ENCODE data around the gene OR4Q2. TPM values are rescaled to one million over a fixed set of nuclear protein-coding genes. Genes with fewer than 3 reads are reported as not detected.
"Not testable (repeated sequence)": the region's sequence is repeated elsewhere in the genome, so short reads cannot be mapped to it uniquely, and the experiment has no call there.

Gene OR4Q2
- not detected for total RNA-seq

- H3K4me3 ChIP-seq: no peak within 1 kb of the TSS
- TF ChIP-seq POLR2A (IDR thresholded peaks at IDR 0.05): no peak
- TF ChIP-seq CTCF (IDR thresholded peaks at IDR 0.05): no peak
- H3K4me1 ChIP-seq: no peaks in the 10 kb centered on the region
- no peak within 1 kb of the TSS for H3K27ac ChIP-seq
- no peaks in the 10 kb centered on the region for H3K27me3 ChIP-seq
- H3K36me3 ChIP-seq: no peaks in the 10 kb centered on the region
- no peak for DNase-seq
- intact Hi-C loops (cut with DNase I): no loop called here
- H3K9me3 ChIP-seq: no peaks in the 10 kb centered on the region
Observed at GRCh38 chr14:20001863-20002262, at the start of gene OR4Q2. TSS of gene OR4Q2 (plus strand) at chr14:20002163.

- H3K36me3 ChIP-seq; H3K27me3 ChIP-seq; H3K27ac ChIP-seq; H3K4me1 ChIP-seq; intact Hi-C loops (cut with DNase I); H3K9me3 ChIP-seq; H3K4me3 ChIP-seq; DNase-seq: not testable (repeated sequence)
- WGBS, 2 donors: 45 to 80% methylated on average over 2 of the region's 2 CpGs
Observed at GRCh38 chr14:19969735-19970134, 32.2 kb upstream of the OR4Q2 start.

- Histone ChIP-seq H3K36me3 (no peaks in the 10 kb centered on the region), H3K4me3 (no peak overlapping the region), H3K27me3 (no peaks in the 10 kb centered on the region), H3K27ac (no peak overlapping the region), H3K4me1 (no peaks in the 10 kb centered on the region), H3K9me3 (no peaks in the 10 kb centered on the region)
- intact Hi-C loops (cut with DNase I): no loop called here
- 47 to 74% methylated on average over 1 of the region's 1 CpG for WGBS, 2 donors
- TF ChIP-seq POLR2A (IDR thresholded peaks at IDR 0.05): no peak
- no peak for DNase-seq
Observed at GRCh38 chr14:19974844-19975243, 27.1 kb upstream of the OR4Q2 start.

DNA sequence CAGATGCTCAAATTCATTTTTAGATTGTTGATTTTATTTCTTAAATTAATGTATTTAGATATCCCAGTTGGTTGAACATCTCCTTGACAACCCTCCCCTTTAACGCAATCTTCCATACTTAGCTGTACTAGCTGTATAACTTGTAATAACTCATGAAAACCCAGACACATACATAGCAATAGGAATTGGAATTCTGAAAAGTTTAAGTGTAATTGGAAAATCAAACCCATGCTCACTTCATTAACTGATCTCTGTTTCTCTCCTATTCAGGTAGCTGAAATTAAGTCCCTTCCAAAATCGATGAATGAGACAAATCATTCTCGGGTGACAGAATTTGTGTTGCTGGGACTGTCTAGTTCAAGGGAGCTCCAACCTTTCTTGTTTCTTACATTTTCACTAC, 26.7 kb upstream of the OR4Q2 start, which contains the start of gene OR4K15:
TSS of gene OR4K15 (plus strand) at position 301 of the 400 bp plus-strand sequence. CDS start at position 301, 0 bp downstream.
- Histone ChIP-seq H3K27ac (no peak within 1 kb of the TSS), H3K4me1 (no peaks in the 10 kb centered on the region), H3K36me3 (no peaks in the 10 kb centered on the region), H3K4me3 (no peak within 1 kb of the TSS), H3K9me3 (no peaks in the 10 kb centered on the region), H3K27me3 (no peaks in the 10 kb centered on the region)
- no peak for DNase-seq
- intact Hi-C loops (cut with DNase I): no loop called here
- 87 to 94% methylated on average over 3 of the region's 3 CpGs for WGBS, 2 donors
- no peak for TF ChIP-seq CTCF (IDR thresholded peaks at IDR 0.05)
- no peak for TF ChIP-seq POLR2A (IDR thresholded peaks at IDR 0.05)

DNA sequence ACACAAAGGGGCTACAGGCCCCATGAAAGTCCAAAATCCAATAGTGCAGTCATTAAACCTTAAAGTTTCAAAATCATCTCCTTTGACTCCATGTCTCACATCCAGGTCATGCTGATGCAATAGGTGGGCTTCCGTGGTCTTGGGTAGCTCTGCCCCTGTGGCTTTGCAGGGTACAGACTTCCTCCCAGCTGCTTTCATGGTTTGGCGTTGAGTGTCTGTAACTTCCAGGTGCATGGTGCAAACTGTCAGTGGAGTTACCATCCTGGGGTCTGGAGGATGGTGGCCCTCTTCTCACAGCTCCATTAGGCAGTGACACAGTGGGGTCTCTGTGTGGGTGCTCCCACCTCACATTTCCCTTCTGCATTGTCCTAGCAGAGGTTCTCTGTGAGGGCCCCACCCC, 8.5 kb upstream of the OR4Q2 start:
- no peaks in the 10 kb centered on the region for H3K27me3 ChIP-seq
- intact Hi-C loops (cut with DNase I): no loop called here
- 13 to 37% methylated on average over 1 to 2 of the region's 2 CpGs for WGBS, 2 donors
- no peaks in the 10 kb centered on the region for H3K9me3 ChIP-seq
- no peak for DNase-seq
- H3K36me3 ChIP-seq: no peaks in the 10 kb centered on the region
- H3K4me1 ChIP-seq: no peaks in the 10 kb centered on the region
- H3K27ac ChIP-seq: no peak overlapping the region
- TF ChIP-seq CTCF (IDR thresholded peaks at IDR 0.05) (no peak), POLR2A (IDR thresholded peaks at IDR 0.05) (no peak)
- no peak overlapping the region for H3K4me3 ChIP-seq

GRCh38 chr14:20002319-20002718, 356 bp downstream of the OR4Q2 start:
- 61% methylated on average over 3 to 7 of the region's 7 CpGs for WGBS, 2 donors
- TF ChIP-seq CTCF (IDR thresholded peaks at IDR 0.05) (no peak), POLR2A (IDR thresholded peaks at IDR 0.05) (no peak)
- Histone ChIP-seq H3K4me1 (no peaks in the 10 kb centered on the region), H3K27ac (no peak overlapping the region), H3K27me3 (no peaks in the 10 kb centered on the region), H3K4me3 (no peak overlapping the region), H3K36me3 (no peaks in the 10 kb centered on the region), H3K9me3 (no peaks in the 10 kb centered on the region)
- no peak for DNase-seq
- intact Hi-C loops (cut with DNase I): no loop called here
